Activated T-helper 2 cell treated with anti-CD3 and anti-CD28 coated beads, Interferon-gamma antibody, Interleukin-2, Interleukin-4, amounts not matched to agents 10 μg/mL and 5 μg/mL and 100 μg/mL, durations not matched to agents 14 hours and 24 hours and 36 hours (primary cell): ENCODE results near the gene MYH9. TPM values are rescaled to one million over a fixed set of nuclear protein-coding genes. Genes with fewer than 3 reads are reported as not detected.
"Not testable (repeated sequence)": the region's sequence is repeated elsewhere in the genome, so short reads cannot be mapped to it uniquely, and the experiment has no call there.

Experiments
- DNase-seq: peaks from one replicate; pipeline ENCODE4 v3.0.0; 2021; ENCODE audit warnings: low spot score
- H3K27ac Mint-ChIP-seq: one replicate; pipeline ENCODE4 v1.8.0; 2021; ENCODE audit warnings: mixed read lengths
- H3K27me3 Mint-ChIP-seq: one replicate; pipeline ENCODE4 v1.8.0; 2021; ENCODE audit warnings: low read depth, mixed read lengths
- H3K36me3 Mint-ChIP-seq: one replicate; pipeline ENCODE4 v1.8.0; 2021; ENCODE audit warnings: low read depth, mixed read lengths
- H3K4me1 Mint-ChIP-seq: one replicate; pipeline ENCODE4 v1.8.0; 2021; ENCODE audit warnings: low read depth, mixed read lengths
- H3K4me3 Mint-ChIP-seq: one replicate; pipeline ENCODE4 v1.8.0; 2021; ENCODE audit warnings: low read depth, mild to moderate bottlenecking, moderate library complexity, mixed read lengths
- H3K9me3 Mint-ChIP-seq: one replicate; pipeline ENCODE4 v1.8.0; 2021; ENCODE audit warnings: mixed read lengths
- intact Hi-C: fragments of 100-400 bp; cut with micrococcal nuclease; formaldehyde crosslinking; loops from one replicate; pipeline ENCODE4 v1.15.1; 2023
- total RNA-seq: library from RNA; stranded (reverse); gene quantifications from 2 replicates; pipeline ENCODE4 v1.2.3, GENCODE V29; 2022

Gene MYH9
- total RNA-seq, 1 donor from 2014 or later: 619 TPM

DNA sequence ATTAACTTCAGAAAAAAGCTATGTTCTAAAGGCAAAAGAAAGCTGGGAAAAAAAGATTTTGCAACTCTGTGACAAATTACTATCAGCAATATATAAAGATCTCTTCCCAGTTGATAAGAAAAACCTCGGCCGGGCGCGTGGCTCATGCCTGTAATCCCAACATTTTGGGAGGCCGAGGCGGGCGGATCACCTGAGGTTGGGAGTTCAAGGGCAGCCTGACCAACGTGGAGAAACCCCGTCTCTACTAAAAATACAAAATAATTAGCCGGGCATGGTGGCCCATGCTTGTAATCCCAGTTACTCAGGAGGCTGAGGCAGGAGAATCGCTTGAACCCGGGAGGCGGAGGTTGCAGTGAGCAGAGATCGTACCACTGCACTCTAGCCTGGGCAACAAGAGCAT is 1.4 kb upstream of the MYH9 start:
- not testable (repeated sequence) for H3K27ac Mint-ChIP-seq

DNA sequence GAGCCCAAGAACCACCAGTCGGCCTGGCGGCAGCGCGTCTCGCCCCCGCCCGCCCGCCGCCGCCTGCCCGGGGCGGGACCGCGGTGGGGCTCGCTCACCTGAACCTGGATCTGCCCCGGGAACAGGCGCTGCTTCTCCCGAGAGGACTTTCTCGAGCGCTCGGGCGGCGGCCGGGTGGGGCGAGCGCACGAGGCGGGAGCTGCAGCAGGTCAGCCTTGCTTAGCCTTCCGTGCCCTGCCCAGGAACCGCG is 133 bp downstream of the MYH9 start:
- H3K9me3 Mint-ChIP-seq: no peaks in the 10 kb centered on the region
- peaks cover 38% of the 10 kb centered on the region for H3K4me1 Mint-ChIP-seq
- H3K27ac Mint-ChIP-seq: peak overlapping the region; percentile 76
- DNase-seq: no peak
- H3K4me3 Mint-ChIP-seq: peak overlapping the region; percentile 85
- H3K27me3 Mint-ChIP-seq: no peaks in the 10 kb centered on the region
- intact Hi-C loops: loop anchor here (5.0 kb wide), 1 partner anchor 85 kb away; no protein-coding TSS in a partner anchor
- peaks cover 41% of the 10 kb centered on the region for H3K36me3 Mint-ChIP-seq

More for the DNA sequence above, 1.4 kb upstream of the MYH9 start:
- peak overlapping the region; percentile 85 for H3K4me3 Mint-ChIP-seq
- peaks cover 29% of the 10 kb centered on the region for H3K4me1 Mint-ChIP-seq
- H3K9me3 Mint-ChIP-seq, DNase-seq, H3K27me3 Mint-ChIP-seq: not testable (repeated sequence)
- peaks cover 28% of the 10 kb centered on the region for H3K36me3 Mint-ChIP-seq
- intact Hi-C loops: loop anchor here (5.0 kb wide), 1 partner anchor 83 kb away; no protein-coding TSS in a partner anchor

GRCh38 chr22:36386900-36387708 is 663 bp downstream of the MYH9 start:
- intact Hi-C loops: loop anchor here (1.0 to 5.0 kb wide), 3 partner anchors 10 to 85 kb away; no protein-coding TSS in a partner anchor
- H3K36me3 Mint-ChIP-seq: peaks cover 41% of the 10 kb centered on the region
- no peaks in the 10 kb centered on the region for H3K9me3 Mint-ChIP-seq
- H3K4me3 Mint-ChIP-seq: peak overlapping the region; percentile 98
- H3K27ac Mint-ChIP-seq: peak overlapping the region; percentile 98
- DNase-seq: peak; percentile 63
- no peaks in the 10 kb centered on the region for H3K27me3 Mint-ChIP-seq
- H3K4me1 Mint-ChIP-seq: peaks cover 38% of the 10 kb centered on the region

- H3K27ac Mint-ChIP-seq: peak overlapping the region; percentile 98
- H3K36me3 Mint-ChIP-seq: peaks cover 42% of the 10 kb centered on the region
- no peak for DNase-seq
- intact Hi-C loops: loop anchor here (1.0 to 5.0 kb wide), 3 partner anchors 9 to 86 kb away; no protein-coding TSS in a partner anchor
- H3K9me3 Mint-ChIP-seq: no peaks in the 10 kb centered on the region
- H3K4me1 Mint-ChIP-seq: peaks cover 40% of the 10 kb centered on the region
- no peaks in the 10 kb centered on the region for H3K27me3 Mint-ChIP-seq
- peak overlapping the region; percentile 98 for H3K4me3 Mint-ChIP-seq
Observed at GRCh38 chr22:36386351-36386899, 1.3 kb downstream of the MYH9 start.

DNA sequence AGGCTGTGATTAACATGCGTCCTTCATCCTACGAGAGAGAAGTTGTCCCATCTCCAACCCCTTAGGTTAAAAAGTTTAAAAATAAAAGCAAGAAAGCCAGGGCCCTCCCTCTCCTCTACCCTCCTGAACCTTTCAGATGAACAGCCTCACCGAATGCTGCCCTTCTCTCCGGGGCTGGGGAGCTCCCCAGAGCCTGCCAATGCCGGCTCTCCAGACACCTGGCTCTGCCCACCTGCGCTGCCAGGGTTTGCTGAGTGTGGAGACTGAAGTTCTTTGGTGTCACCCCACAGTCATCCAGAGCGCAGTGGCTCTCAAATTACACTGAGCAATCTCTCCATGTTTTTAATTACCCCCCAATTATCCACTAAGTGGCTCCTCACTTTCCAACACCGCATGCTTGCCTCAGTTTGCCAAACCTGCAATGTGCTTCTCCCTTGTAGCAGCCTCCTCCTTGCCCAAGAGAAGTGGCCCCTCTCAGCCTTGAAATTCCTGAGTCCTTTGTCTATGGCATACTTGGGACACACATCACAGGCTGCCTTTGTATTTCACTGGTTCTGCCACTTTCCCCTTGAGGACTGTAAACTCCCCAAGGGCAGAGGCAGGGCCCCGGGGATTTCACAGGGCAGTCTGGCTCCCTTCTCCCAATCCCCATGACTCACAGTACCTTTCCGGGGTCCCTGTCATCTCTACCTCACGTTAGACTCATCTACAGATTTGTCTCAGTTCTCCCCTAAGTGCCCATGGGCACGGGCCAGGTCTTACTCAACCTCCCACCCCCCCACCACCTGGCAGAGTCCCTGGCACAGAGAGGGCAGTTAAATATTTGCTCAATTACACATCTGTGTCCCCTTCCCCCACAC is 2.0 kb downstream of the MYH9 start:
- H3K9me3 Mint-ChIP-seq: no peaks in the 10 kb centered on the region
- peaks cover 45% of the 10 kb centered on the region for H3K4me1 Mint-ChIP-seq
- no peaks in the 10 kb centered on the region for H3K27me3 Mint-ChIP-seq
- peak overlapping the region; percentile 98 for H3K27ac Mint-ChIP-seq
- peak overlapping the region; percentile 98 for H3K4me3 Mint-ChIP-seq
- no peak for DNase-seq
- intact Hi-C loops: loop anchor here (1.0 to 5.0 kb wide), 4 partner anchors 8 to 87 kb away; no protein-coding TSS in a partner anchor
- peaks cover 44% of the 10 kb centered on the region for H3K36me3 Mint-ChIP-seq

DNA sequence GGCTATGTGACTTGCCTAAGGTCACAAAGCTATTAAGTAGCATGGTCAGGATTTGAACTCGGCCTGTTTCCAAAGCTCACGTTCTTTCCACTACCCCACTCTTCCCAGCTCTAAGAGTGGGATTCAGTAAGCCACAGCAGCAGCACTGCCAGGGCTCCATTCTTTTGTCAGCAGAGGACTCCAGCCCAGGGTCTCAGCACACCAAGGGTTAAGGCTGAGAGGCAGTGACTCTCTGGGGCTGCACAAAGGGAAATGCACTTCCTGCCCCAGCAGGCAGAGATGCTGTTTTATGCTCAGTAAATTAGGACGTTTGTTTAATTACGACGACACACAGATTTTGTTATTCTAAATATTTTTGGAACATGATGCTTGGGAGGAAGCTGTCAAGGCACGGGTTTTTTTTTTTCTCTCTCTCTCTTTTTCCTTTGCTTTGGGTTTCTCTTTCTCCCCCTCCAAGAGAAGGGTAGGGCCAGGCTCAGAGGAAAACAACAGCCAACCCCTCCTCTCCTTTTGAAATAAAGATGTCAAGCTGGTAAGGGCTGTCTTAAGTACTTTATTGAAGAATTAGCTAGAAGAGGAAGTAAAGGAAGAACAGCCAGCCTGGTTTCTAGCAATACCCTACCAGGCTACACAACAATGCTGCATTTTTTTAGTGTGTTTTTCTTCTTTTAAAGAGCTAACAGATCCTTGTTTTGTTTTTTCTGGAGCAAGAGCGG is 2.8 kb downstream of the MYH9 start:
- DNase-seq: peak; percentile 46
- intact Hi-C loops: loop anchor here (2.0 to 5.0 kb wide), 2 partner anchors 20 to 87 kb away; no protein-coding TSS in a partner anchor
- H3K36me3 Mint-ChIP-seq: peaks cover 52% of the 10 kb centered on the region
- H3K27ac Mint-ChIP-seq: peak overlapping the region; percentile 98
- H3K9me3 Mint-ChIP-seq: no peaks in the 10 kb centered on the region
- peak overlapping the region; percentile 98 for H3K4me3 Mint-ChIP-seq
- H3K27me3 Mint-ChIP-seq: no peaks in the 10 kb centered on the region
- peaks cover 51% of the 10 kb centered on the region for H3K4me1 Mint-ChIP-seq

DNA sequence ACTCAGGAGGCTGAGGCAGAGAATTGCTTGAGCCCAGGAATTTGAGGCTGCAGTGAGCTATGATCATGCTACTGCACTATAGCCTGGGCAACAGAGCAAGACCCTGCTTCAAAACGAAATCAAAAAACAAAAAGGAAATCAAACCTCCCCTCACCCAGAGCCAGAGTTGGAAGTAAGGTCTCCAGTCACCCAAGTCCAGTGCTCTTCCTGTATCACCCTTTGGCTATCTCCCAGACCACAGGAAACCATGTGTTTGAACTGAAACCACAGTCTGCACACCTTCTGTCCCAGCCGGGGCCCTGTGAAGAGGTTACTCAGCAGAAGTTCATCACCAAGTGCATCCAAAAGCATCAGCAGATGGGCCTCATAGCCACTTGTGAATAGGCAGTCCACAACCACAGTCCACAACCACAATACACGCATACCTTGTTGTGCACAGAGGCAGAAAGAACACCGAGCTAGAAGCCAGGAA is 4.6 kb downstream of the MYH9 start:
- Mint-ChIP-seq H3K36me3 (peaks cover 67% of the 10 kb centered on the region), H3K4me3 (peak overlapping the region; percentile 77), H3K9me3 (no peaks in the 10 kb centered on the region), H3K27ac (peak overlapping the region; percentile 87), H3K27me3 (no peaks in the 10 kb centered on the region), H3K4me1 (peaks cover 59% of the 10 kb centered on the region)
- peak; percentile 45 for DNase-seq
- intact Hi-C loops: no loop called here

GRCh38 chr22:36381513-36382128 is 6.1 kb downstream of the MYH9 start:
- no peak for DNase-seq
- Mint-ChIP-seq H3K4me1 (peaks cover 73% of the 10 kb centered on the region), H3K36me3 (peaks cover 78% of the 10 kb centered on the region), H3K27ac (peak overlapping the region; percentile 76), H3K4me3 (peak overlapping the region; percentile 35), H3K27me3 (no peaks in the 10 kb centered on the region), H3K9me3 (no peaks in the 10 kb centered on the region)
- intact Hi-C loops: no loop called here

- H3K4me1 Mint-ChIP-seq: peaks cover 77% of the 10 kb centered on the region
- H3K36me3 Mint-ChIP-seq: peaks cover 72% of the 10 kb centered on the region
- no peaks in the 10 kb centered on the region for H3K27me3 Mint-ChIP-seq
- H3K4me3 Mint-ChIP-seq: peak overlapping the region; percentile 54
- H3K9me3 Mint-ChIP-seq: no peaks in the 10 kb centered on the region
- peak overlapping the region; percentile 97 for H3K27ac Mint-ChIP-seq
- intact Hi-C loops: no loop called here
- peak; percentile 56 for DNase-seq
Observed at GRCh38 chr22:36379593-36380361, 8.0 kb downstream of the MYH9 start.

DNA sequence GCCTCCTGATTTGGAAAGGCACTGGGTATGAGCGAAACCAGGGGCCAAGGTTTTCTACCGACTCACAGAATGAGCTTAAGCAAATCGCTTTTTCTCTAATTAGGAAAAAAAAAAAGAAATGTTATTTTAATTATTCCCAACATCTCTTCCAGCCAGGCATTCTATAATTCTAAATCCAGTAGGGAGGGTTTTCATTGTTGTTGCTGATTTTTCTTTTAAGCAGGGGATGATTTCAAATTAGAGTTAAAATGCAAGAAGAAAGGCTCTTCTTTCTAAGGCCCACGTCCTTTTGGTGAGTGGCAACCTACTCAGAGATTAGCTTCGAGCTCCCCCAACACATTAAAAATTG is 8.9 kb downstream of the MYH9 start:
- no peak for DNase-seq
- peak overlapping the region; percentile 81 for H3K4me3 Mint-ChIP-seq
- peak overlapping the region; percentile 97 for H3K27ac Mint-ChIP-seq
- no peaks in the 10 kb centered on the region for H3K27me3 Mint-ChIP-seq
- H3K9me3 Mint-ChIP-seq: no peaks in the 10 kb centered on the region
- peaks cover 74% of the 10 kb centered on the region for H3K4me1 Mint-ChIP-seq
- H3K36me3 Mint-ChIP-seq: peaks cover 69% of the 10 kb centered on the region
- intact Hi-C loops: no loop called here

- Mint-ChIP-seq H3K4me1 (peaks cover 78% of the 10 kb centered on the region), H3K36me3 (peaks cover 69% of the 10 kb centered on the region), H3K27ac (peak overlapping the region; percentile 97), H3K9me3 (no peaks in the 10 kb centered on the region), H3K27me3 (no peaks in the 10 kb centered on the region), H3K4me3 (peak overlapping the region; percentile 81)
- DNase-seq: no peak
- intact Hi-C loops: no loop called here
Observed at GRCh38 chr22:36378080-36378868, 9.5 kb downstream of the MYH9 start.
